Endodermal cell (in vitro differentiated cells): Measurements from ENCODE around the gene PAWR. TPM values are rescaled to one million over a fixed set of nuclear protein-coding genes. Genes with fewer than 3 reads are reported as not detected.
"Not testable (repeated sequence)": the region's sequence is repeated elsewhere in the genome, so short reads cannot be mapped to it uniquely, and the experiment has no call there.

ENCODE experiments used
- DNase-seq: peaks from one replicate; pipeline ENCODE4 v3.0.0-alpha.2; 2017
- H3K27ac ChIP-seq: 2 replicates; pipeline ENCODE4 v1.5.1; 2013; ENCODE audit warnings: mild to moderate bottlenecking, low read depth, low read length, moderate library complexity
- H3K27me3 ChIP-seq: 2 replicates; pipeline ENCODE4 v1.6.1; 2013; ENCODE audit warnings: mild to moderate bottlenecking, low read length, moderate library complexity; ENCODE audit not compliant: insufficient read depth, control insufficient read depth, poor library complexity, severe bottlenecking
- H3K36me3 ChIP-seq: 2 replicates; pipeline ENCODE4 v1.7.0; 2013; ENCODE audit warnings: mild to moderate bottlenecking, low read length, moderate library complexity; ENCODE audit not compliant: control insufficient read depth, insufficient read depth
- H3K4me1 ChIP-seq: one replicate; pipeline ENCODE4 v1.7.0; 2013; ENCODE audit warnings: low read length; ENCODE audit not compliant: control insufficient read depth, insufficient read depth
- H3K4me3 ChIP-seq: 2 replicates; pipeline ENCODE4 v1.5.1; 2013; ENCODE audit warnings: mild to moderate bottlenecking, low read length, moderate library complexity
- H3K9ac ChIP-seq: 2 replicates; pipeline ENCODE4 v1.6.1; 2013; ENCODE audit warnings: mild to moderate bottlenecking, low read length, moderate library complexity; ENCODE audit not compliant: poor library complexity, severe bottlenecking; ENCODE audit errors: extremely low read depth
- H3K9me3 ChIP-seq: 2 replicates; pipeline ENCODE4 v1.6.1; 2013; ENCODE audit warnings: mild to moderate bottlenecking, low read length, moderate library complexity; ENCODE audit not compliant: control insufficient read depth
- H3K27ac Mint-ChIP-seq: 2 replicates; pipeline ENCODE4 v1.8.0; 2020; ENCODE audit warnings: mixed read lengths
- H3K27me3 Mint-ChIP-seq: 2 replicates; pipeline ENCODE4 v1.8.0; 2021; ENCODE audit warnings: mild to moderate bottlenecking, mixed read lengths; ENCODE audit not compliant: insufficient read depth
- H3K36me3 Mint-ChIP-seq: 2 replicates; pipeline ENCODE4 v1.8.0; 2020; ENCODE audit warnings: low read depth, mixed read lengths
- H3K4me1 Mint-ChIP-seq: 2 replicates; pipeline ENCODE4 v1.8.0; 2020; ENCODE audit warnings: mixed read lengths
- H3K4me3 Mint-ChIP-seq: 2 replicates; pipeline ENCODE4 v1.8.0; 2020; ENCODE audit warnings: mild to moderate bottlenecking, moderate library complexity, mixed read lengths
- H3K9me3 Mint-ChIP-seq: 2 replicates; pipeline ENCODE4 v1.8.0; 2020; ENCODE audit warnings: mild to moderate bottlenecking, mixed read lengths
- CTCF ChIP-seq: fragments of 200-600 bp; sonication (generic); conservative IDR thresholded peaks from 2 replicates; pipeline ENCODE4 v1.5.0; 2021; ENCODE audit warnings: antibody characterized with exemption, mild to moderate bottlenecking
- WGBS, 2 experiments: methylation state at CpG; one replicate each; pipeline versions ENCODE4 v1.1.5 to v1.1.7; 2013; ENCODE audit warnings: missing lambda C conversion rate in 2 of 2, mixed read lengths in 1 of 2; ENCODE audit not compliant: insufficient coverage in 1 of 2, insufficient read length in 1 of 2; 5-methylcytosine and 5-hydroxymethylcytosine counted together
- total RNA-seq, 2 donors: library from RNA; stranded (reverse); fragmentation: NEBNext Ultra II Directional in 1 of 2; extraction: Animal tissue kit (Norgen Biotek cat#: 25700) in 1 of 2; gene quantifications; 2 replicates in 1 of 2; 3 replicates in 1 of 2; pipeline ENCODE4 v1.2.1, GENCODE V29; 2021

Gene PAWR
- total RNA-seq, 2 donors from 2014 or later: 128 to 147 TPM

GRCh38 chr12:79650440-79650839, 40.3 kb downstream of the PAWR start:
- peaks cover 16% of the 10 kb centered on the region for H3K36me3 ChIP-seq
- no peak overlapping the region for H3K27ac ChIP-seq
- H3K4me1 ChIP-seq: no peaks in the 10 kb centered on the region
- H3K36me3 Mint-ChIP-seq: peaks cover 38% of the 10 kb centered on the region
- WGBS, 2 experiments: 67 to 94% methylated on average over 1 to 2 of the region's 2 CpGs
- no peak for DNase-seq
- H3K9me3 Mint-ChIP-seq: peaks cover 13% of the 10 kb centered on the region
- no peak overlapping the region for H3K9ac ChIP-seq
- H3K4me3 ChIP-seq: no peak overlapping the region
- no peak overlapping the region for H3K27ac Mint-ChIP-seq
- H3K27me3 ChIP-seq: no peaks in the 10 kb centered on the region
- peaks cover 13% of the 10 kb centered on the region for H3K4me1 Mint-ChIP-seq
- no peak for TF ChIP-seq CTCF
- peaks cover 22% of the 10 kb centered on the region for H3K9me3 ChIP-seq
- no peak overlapping the region for H3K4me3 Mint-ChIP-seq
- no peaks in the 10 kb centered on the region for H3K27me3 Mint-ChIP-seq

GRCh38 chr12:79648881-79649280, 41.9 kb downstream of the PAWR start:
- Mint-ChIP-seq H3K27ac (no peak overlapping the region), H3K4me3 (no peak overlapping the region), H3K4me1 (peaks cover 23% of the 10 kb centered on the region)

GRCh38 chr12:79646843-79647242, 43.9 kb downstream of the PAWR start:
- not testable (repeated sequence) for H3K4me3 Mint-ChIP-seq
- Mint-ChIP-seq H3K9me3 (peaks cover 13% of the 10 kb centered on the region), H3K4me1 (peaks cover 38% of the 10 kb centered on the region)

More at GRCh38 chr12:79648881-79649280, 41.9 kb downstream of the PAWR start:
- TF ChIP-seq CTCF: no peak
- no peak overlapping the region for H3K4me3 ChIP-seq
- H3K9me3 Mint-ChIP-seq: peaks cover 13% of the 10 kb centered on the region
- peaks cover 5% of the 10 kb centered on the region for H3K36me3 ChIP-seq
- DNase-seq: no peak
- H3K4me1 ChIP-seq: peaks cover 6% of the 10 kb centered on the region
- no peak overlapping the region for H3K27ac ChIP-seq
- peaks cover 12% of the 10 kb centered on the region for H3K9me3 ChIP-seq
- 92% methylated on average over 1 of the region's 1 CpG; no CpG with 5 or more reads in 1 of the 2 experiments for WGBS, 2 experiments
- no peaks in the 10 kb centered on the region for H3K27me3 Mint-ChIP-seq
- no peaks in the 10 kb centered on the region for H3K27me3 ChIP-seq
- H3K9ac ChIP-seq: no peak overlapping the region
- peaks cover 27% of the 10 kb centered on the region for H3K36me3 Mint-ChIP-seq

GRCh38 chr12:79645235-79645630, 45.5 kb downstream of the PAWR start:
- Mint-ChIP-seq H3K4me1 (peaks cover 39% of the 10 kb centered on the region), H3K9me3 (peaks cover 15% of the 10 kb centered on the region), H3K27ac (no peak overlapping the region), H3K36me3 (peaks cover 28% of the 10 kb centered on the region), H3K4me3 (no peak overlapping the region), H3K27me3 (no peaks in the 10 kb centered on the region)
- Histone ChIP-seq H3K36me3 (peaks cover 4% of the 10 kb centered on the region), H3K9me3 (peaks cover 12% of the 10 kb centered on the region), H3K27me3 (no peaks in the 10 kb centered on the region), H3K4me3 (no peak overlapping the region), H3K9ac (no peak overlapping the region), H3K27ac (no peak overlapping the region), H3K4me1 (peaks cover 6% of the 10 kb centered on the region)
- no peak for TF ChIP-seq CTCF
- no peak for DNase-seq

More at GRCh38 chr12:79646843-79647242, 43.9 kb downstream of the PAWR start:
- H3K9me3 ChIP-seq: peaks cover 12% of the 10 kb centered on the region
- not testable (repeated sequence) for H3K27ac ChIP-seq, H3K4me3 ChIP-seq, H3K27me3 Mint-ChIP-seq, H3K27me3 ChIP-seq, DNase-seq, H3K4me1 ChIP-seq, H3K36me3 ChIP-seq, H3K9ac ChIP-seq, H3K27ac Mint-ChIP-seq
- WGBS, 2 experiments: 91 to 100% methylated on average over 1 to 4 of the region's 4 CpGs
- peaks cover 28% of the 10 kb centered on the region for H3K36me3 Mint-ChIP-seq
